DOHH2 (cell line): ENCODE data around the gene SPTBN1.

Experiments used
- CTCF ChIP-seq: fragments of 200-600 bp; sonication (generic); IDR thresholded peaks from one replicate; pipeline ENCODE4 v1.5.1; 2014; ENCODE audit warnings: antibody characterized with exemption, mild to moderate bottlenecking, low read depth, low read length; ENCODE audit not compliant: poor library complexity, severe bottlenecking
- EZH2phosphoT487 ChIP-seq: fragments of 200-600 bp; sonication (generic); IDR thresholded peaks from 2 replicates; pipeline ENCODE4 v1.6.1; 2017; ENCODE audit warnings: borderline replicate concordance, mild to moderate bottlenecking, antibody characterized with exemption, low read length, moderate library complexity, mixed read lengths

GRCh38 chr2:54503192-54503591 lies 47.1 kb downstream of the SPTBN1 start:
- peak; percentile 83 for TF ChIP-seq CTCF
- TF ChIP-seq EZH2phosphoT487, result no peak
